Mesothelial cell of epicardium (in vitro differentiated cells): ENCODE results near the gene CACNA2D3. TPM values are rescaled to one million over a fixed set of nuclear protein-coding genes. Genes with fewer than 3 reads are reported as not detected.

Source experiments
- DNase-seq, 2 experiments: peaks; one replicate each; pipeline ENCODE4 v3.0.0; 2021; ENCODE audit warnings: low spot score in 2 of 2; ENCODE audit not compliant: unreplicated experiment in 2 of 2
- H3K27ac Mint-ChIP-seq: 2 replicates; pipeline ENCODE4 v1.8.0; 2021; ENCODE audit warnings: mixed read lengths
- H3K27me3 Mint-ChIP-seq: 2 replicates; pipeline ENCODE4 v1.8.0; 2021; ENCODE audit warnings: low read depth, mixed read lengths
- H3K36me3 Mint-ChIP-seq: 2 replicates; pipeline ENCODE4 v1.8.0; 2021; ENCODE audit warnings: mixed read lengths
- H3K4me1 Mint-ChIP-seq: 2 replicates; pipeline ENCODE4 v1.8.0; 2021; ENCODE audit warnings: mixed read lengths
- H3K4me3 Mint-ChIP-seq: 2 replicates; pipeline ENCODE4 v1.8.0; 2021; ENCODE audit warnings: mild to moderate bottlenecking, moderate library complexity, mixed read lengths
- H3K9me3 Mint-ChIP-seq: 2 replicates; pipeline ENCODE4 v1.8.0; 2021; ENCODE audit warnings: mixed read lengths
- total RNA-seq: library from RNA; stranded (reverse); gene quantifications from 3 replicates; pipeline ENCODE4 v1.2.1, GENCODE V29; 2021
- TF ChIP-seq, protein P1 (sequence below): fragments of 200-600 bp; sonication (generic); IDR thresholded peaks from one replicate; pipeline ENCODE4 v1.5.0; 2021; ENCODE audit warnings: antibody characterized with exemption; ENCODE audit not compliant: unreplicated experiment

Gene CACNA2D3
- total RNA-seq, 1 donor from 2014 or later, result 2.3 TPM

DNA sequence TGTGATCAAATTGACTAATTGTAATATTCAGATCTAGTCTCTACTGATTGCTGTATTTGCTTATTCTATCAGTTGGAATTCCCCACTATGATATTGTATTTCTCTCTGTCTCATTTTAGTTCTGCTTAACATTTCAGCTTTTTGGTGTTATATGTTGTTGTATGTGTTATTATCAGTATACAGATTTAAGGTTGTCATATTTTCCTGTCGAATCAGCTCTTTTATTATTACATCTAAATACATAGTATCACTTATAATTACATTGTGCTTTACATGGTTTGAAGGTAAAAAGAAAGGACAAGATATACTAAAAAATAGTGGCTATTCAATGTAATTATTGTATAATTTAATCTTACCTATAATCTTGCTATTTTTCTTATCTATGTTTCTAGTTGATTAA is 598.3 kb downstream of the CACNA2D3 start:
- H3K4me1 Mint-ChIP-seq, result no peaks in the 10 kb centered on the region
- TF ChIP-seq, protein P1, sequence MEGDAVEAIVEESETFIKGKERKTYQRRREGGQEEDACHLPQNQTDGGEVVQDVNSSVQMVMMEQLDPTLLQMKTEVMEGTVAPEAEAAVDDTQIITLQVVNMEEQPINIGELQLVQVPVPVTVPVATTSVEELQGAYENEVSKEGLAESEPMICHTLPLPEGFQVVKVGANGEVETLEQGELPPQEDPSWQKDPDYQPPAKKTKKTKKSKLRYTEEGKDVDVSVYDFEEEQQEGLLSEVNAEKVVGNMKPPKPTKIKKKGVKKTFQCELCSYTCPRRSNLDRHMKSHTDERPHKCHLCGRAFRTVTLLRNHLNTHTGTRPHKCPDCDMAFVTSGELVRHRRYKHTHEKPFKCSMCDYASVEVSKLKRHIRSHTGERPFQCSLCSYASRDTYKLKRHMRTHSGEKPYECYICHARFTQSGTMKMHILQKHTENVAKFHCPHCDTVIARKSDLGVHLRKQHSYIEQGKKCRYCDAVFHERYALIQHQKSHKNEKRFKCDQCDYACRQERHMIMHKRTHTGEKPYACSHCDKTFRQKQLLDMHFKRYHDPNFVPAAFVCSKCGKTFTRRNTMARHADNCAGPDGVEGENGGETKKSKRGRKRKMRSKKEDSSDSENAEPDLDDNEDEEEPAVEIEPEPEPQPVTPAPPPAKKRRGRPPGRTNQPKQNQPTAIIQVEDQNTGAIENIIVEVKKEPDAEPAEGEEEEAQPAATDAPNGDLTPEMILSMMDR, result no peak

GRCh38 chr3:54731732-54732445 is 609.5 kb downstream of the CACNA2D3 start:
- no peak overlapping the region for H3K27ac Mint-ChIP-seq
- no peaks in the 10 kb centered on the region for H3K27me3 Mint-ChIP-seq
- H3K36me3 Mint-ChIP-seq, result peaks cover 1% of the 10 kb centered on the region
- no peak overlapping the region for H3K4me3 Mint-ChIP-seq
- H3K9me3 Mint-ChIP-seq, result peaks cover 23% of the 10 kb centered on the region
- no peak for DNase-seq
- no peaks in the 10 kb centered on the region for H3K4me1 Mint-ChIP-seq
- TF ChIP-seq, protein P1, result no peak

More for the DNA sequence above, 598.3 kb downstream of the CACNA2D3 start:
- no peak overlapping the region for H3K27ac Mint-ChIP-seq
- H3K9me3 Mint-ChIP-seq, result peaks cover 11% of the 10 kb centered on the region
- no peak for DNase-seq
- H3K27me3 Mint-ChIP-seq, result peaks cover 7% of the 10 kb centered on the region
- no peaks in the 10 kb centered on the region for H3K36me3 Mint-ChIP-seq
- H3K4me3 Mint-ChIP-seq, result no peak overlapping the region

- H3K36me3 Mint-ChIP-seq, result peaks cover 1% of the 10 kb centered on the region
- H3K27ac Mint-ChIP-seq, result no peak overlapping the region
- TF ChIP-seq, protein P1, result no peak
- no peak overlapping the region for H3K4me3 Mint-ChIP-seq
- H3K27me3 Mint-ChIP-seq, result no peaks in the 10 kb centered on the region
- DNase-seq, result no peak
- peaks cover 10% of the 10 kb centered on the region for H3K9me3 Mint-ChIP-seq
- no peaks in the 10 kb centered on the region for H3K4me1 Mint-ChIP-seq
Observed at GRCh38 chr3:54733106-54734006, 611.0 kb downstream of the CACNA2D3 start.

DNA sequence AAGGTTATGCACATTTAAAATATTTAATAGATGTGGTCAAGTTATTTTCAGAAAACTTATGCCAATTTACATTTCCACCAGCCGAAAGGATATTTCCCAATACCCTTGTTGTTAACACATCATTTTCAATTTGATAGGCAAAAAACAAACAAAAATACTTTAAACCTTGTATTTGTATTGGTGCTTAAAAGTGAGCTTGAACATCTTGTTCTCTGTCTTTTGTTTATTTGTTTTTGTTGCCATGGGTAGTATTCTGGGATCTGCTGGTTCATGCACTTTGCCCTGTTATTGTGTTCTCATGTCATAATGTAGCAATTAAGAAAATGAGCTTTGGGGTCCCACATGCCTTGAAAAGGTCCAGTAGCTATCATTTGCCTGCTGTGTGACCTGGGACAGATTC is 614.1 kb downstream of the CACNA2D3 start:
- Mint-ChIP-seq H3K27ac (no peak overlapping the region), H3K4me3 (no peak overlapping the region), H3K4me1 (no peaks in the 10 kb centered on the region), H3K9me3 (no peaks in the 10 kb centered on the region), H3K27me3 (no peaks in the 10 kb centered on the region), H3K36me3 (no peaks in the 10 kb centered on the region)
- TF ChIP-seq, protein P1, result no peak
- no peak for DNase-seq

GRCh38 chr3:54743755-54744154 is 621.4 kb downstream of the CACNA2D3 start:
- H3K27me3 Mint-ChIP-seq, result no peaks in the 10 kb centered on the region
- H3K27ac Mint-ChIP-seq, result no peak overlapping the region
- no peak for DNase-seq
- no peak overlapping the region for H3K4me3 Mint-ChIP-seq
- TF ChIP-seq, protein P1, result no peak
- no peaks in the 10 kb centered on the region for H3K36me3 Mint-ChIP-seq
- H3K4me1 Mint-ChIP-seq, result peaks cover 6% of the 10 kb centered on the region
- no peaks in the 10 kb centered on the region for H3K9me3 Mint-ChIP-seq
